Smooth muscle cell (in vitro differentiated cells): ENCODE data around the gene ZBED6. TPM values are rescaled to one million over a fixed set of nuclear protein-coding genes. Genes with fewer than 3 reads are reported as not detected.

Experiments
- DNase-seq: peaks from one replicate; lab custom pipeline; 2025; ENCODE audit not compliant: unreplicated experiment; lab: John Stamatoyannopoulos, UW
- H2AFZ ChIP-seq: fragments of 200-600 bp; sonication (generic); 2 replicates; pipeline ENCODE4 v1.6.0; 2016; ENCODE audit warnings: antibody characterized with exemption, low read depth, mild to moderate bottlenecking
- H3F3A ChIP-seq: fragments of 200-600 bp; sonication (generic); 2 replicates; pipeline ENCODE4 v1.6.0; 2017; ENCODE audit warnings: antibody characterized with exemption, low read depth
- H3K27ac ChIP-seq: fragments of 200-600 bp; sonication (generic); 2 replicates; pipeline ENCODE4 v1.5.1; 2016; ENCODE audit warnings: low read depth, mild to moderate bottlenecking
- H3K27me3 ChIP-seq: fragments of 200-600 bp; sonication (generic); 2 replicates; pipeline ENCODE4 v1.6.1; 2016; ENCODE audit warnings: low read depth, mild to moderate bottlenecking
- H3K36me3 ChIP-seq: fragments of 200-600 bp; sonication (generic); 2 replicates; pipeline ENCODE4 v1.5.1; 2016; ENCODE audit warnings: low read depth
- H3K4me1 ChIP-seq: fragments of 200-600 bp; sonication (generic); 2 replicates; pipeline ENCODE4 v1.5.1; 2016; ENCODE audit warnings: low read depth
- H3K4me2 ChIP-seq: fragments of 200-600 bp; sonication (generic); 2 replicates; pipeline ENCODE4 v1.6.0; 2016; ENCODE audit warnings: mild to moderate bottlenecking
- H3K4me3 ChIP-seq: fragments of 200-600 bp; sonication (generic); 2 replicates; pipeline ENCODE4 v1.5.1; 2016; ENCODE audit warnings: mild to moderate bottlenecking
- H3K79me2 ChIP-seq: fragments of 200-600 bp; sonication (generic); 2 replicates; pipeline ENCODE4 v1.6.0; 2016; ENCODE audit warnings: low read depth, mild to moderate bottlenecking
- H3K9ac ChIP-seq: fragments of 200-600 bp; sonication (generic); 2 replicates; pipeline ENCODE4 v1.6.0; 2016; ENCODE audit warnings: low read depth
- H3K9me3 ChIP-seq: fragments of 200-600 bp; sonication (generic); replicated peaks from 2 replicates; pipeline ENCODE4 v1.5.1; 2016; ENCODE audit warnings: low read depth
- H4K20me1 ChIP-seq: fragments of 200-600 bp; sonication (generic); 2 replicates; pipeline ENCODE4 v1.6.0; 2016; ENCODE audit warnings: low read depth
- WGBS: methylation state at CpG from one replicate; pipeline ENCODE4 v1.1.7; 2016; ENCODE audit warnings: low lambda C conversion rate; 5-methylcytosine and 5-hydroxymethylcytosine counted together
- polyA plus RNA-seq: library from polyadenylated mRNA; unstranded; fragments of >200 nt; fragmentation: Nextera tagmentation; extraction: Ambion mirVana; gene quantifications from 2 replicates; pipeline ENCODE4 v1.2.1, GENCODE V29; 2016
- total RNA-seq: library from RNA; depleted of rRNA; stranded (reverse); fragments of >200 nt; gene quantifications from 2 replicates; pipeline ENCODE4 v1.2.3, GENCODE V29; 2014
- TF ChIP-seq, protein P1 (sequence below): fragments of 200-600 bp; sonication (generic); IDR thresholded peaks from 2 replicates; pipeline ENCODE4 v1.5.1; 2017; ENCODE audit warnings: borderline replicate concordance, mild to moderate bottlenecking, antibody characterized with exemption; ENCODE audit not compliant: insufficient read depth, poor library complexity, severe bottlenecking

ZBED6 gene
- total and polyA plus RNA-seq, 2 experiments from 2014 or later, result 1.9 to 32.0 TPM

DNA sequence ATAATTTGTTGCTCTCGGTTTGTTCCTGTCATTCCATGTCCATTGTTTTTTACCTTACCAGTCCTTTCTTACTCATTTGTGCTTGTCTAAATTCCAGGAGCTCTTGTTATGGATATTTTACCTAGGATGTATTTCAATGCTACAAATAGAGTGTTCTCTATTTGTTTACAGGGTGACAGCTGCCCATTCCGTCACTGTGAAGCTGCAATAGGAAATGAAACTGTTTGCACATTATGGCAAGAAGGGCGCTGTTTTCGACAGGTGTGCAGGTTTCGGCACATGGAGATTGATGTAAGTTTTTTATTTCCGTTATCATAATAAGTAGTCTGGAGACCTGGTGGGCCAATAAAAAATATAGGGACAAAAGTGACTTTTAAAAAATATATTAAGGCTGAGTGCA is 23.0 kb downstream of the ZBED6 start:
- Histone ChIP-seq H3K4me1 (no peaks in the 10 kb centered on the region), H3F3A (peaks cover 5% of the 10 kb centered on the region), H3K79me2 (peaks cover 94% of the 10 kb centered on the region), H3K4me2 (no peak overlapping the region), H4K20me1 (peaks cover 99% of the 10 kb centered on the region), H3K4me3 (no peak overlapping the region), H3K27ac (no peak overlapping the region), H3K9me3 (no peaks in the 10 kb centered on the region), H3K36me3 (peaks cover 39% of the 10 kb centered on the region), H2AFZ (no peak overlapping the region), H3K27me3 (no peaks in the 10 kb centered on the region), H3K9ac (no peak overlapping the region)
- no peak for DNase-seq
- 98% methylated on average over 6 of the region's 6 CpGs for whole genome bisulfite sequencing
- TF ChIP-seq, protein P1, sequence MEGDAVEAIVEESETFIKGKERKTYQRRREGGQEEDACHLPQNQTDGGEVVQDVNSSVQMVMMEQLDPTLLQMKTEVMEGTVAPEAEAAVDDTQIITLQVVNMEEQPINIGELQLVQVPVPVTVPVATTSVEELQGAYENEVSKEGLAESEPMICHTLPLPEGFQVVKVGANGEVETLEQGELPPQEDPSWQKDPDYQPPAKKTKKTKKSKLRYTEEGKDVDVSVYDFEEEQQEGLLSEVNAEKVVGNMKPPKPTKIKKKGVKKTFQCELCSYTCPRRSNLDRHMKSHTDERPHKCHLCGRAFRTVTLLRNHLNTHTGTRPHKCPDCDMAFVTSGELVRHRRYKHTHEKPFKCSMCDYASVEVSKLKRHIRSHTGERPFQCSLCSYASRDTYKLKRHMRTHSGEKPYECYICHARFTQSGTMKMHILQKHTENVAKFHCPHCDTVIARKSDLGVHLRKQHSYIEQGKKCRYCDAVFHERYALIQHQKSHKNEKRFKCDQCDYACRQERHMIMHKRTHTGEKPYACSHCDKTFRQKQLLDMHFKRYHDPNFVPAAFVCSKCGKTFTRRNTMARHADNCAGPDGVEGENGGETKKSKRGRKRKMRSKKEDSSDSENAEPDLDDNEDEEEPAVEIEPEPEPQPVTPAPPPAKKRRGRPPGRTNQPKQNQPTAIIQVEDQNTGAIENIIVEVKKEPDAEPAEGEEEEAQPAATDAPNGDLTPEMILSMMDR, result no peak

DNA sequence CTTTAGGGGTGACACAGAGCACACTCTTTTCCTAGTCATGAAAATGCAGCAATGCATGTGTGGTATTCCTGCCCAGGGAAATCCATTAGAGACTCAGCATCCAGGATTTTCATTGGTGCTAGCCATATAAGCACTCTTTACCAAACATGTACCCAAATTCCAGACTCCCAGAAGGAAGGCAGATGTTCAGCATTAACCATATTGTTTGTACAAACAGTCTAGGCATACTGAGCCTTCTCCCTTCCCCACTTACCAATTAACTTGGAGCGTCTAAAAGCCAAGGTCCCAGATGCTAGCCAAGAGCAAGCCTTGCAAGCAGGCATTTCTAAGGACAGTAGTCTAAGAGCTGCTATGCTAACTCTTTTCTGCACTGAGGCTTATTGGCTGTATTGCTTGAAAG is 27.9 kb downstream of the ZBED6 start:
- Histone ChIP-seq H2AFZ (no peak overlapping the region), H3K4me1 (no peaks in the 10 kb centered on the region), H4K20me1 (peaks cover 99% of the 10 kb centered on the region), H3K27ac (no peak overlapping the region), H3F3A (peaks cover 15% of the 10 kb centered on the region), H3K4me3 (no peak overlapping the region), H3K9me3 (no peaks in the 10 kb centered on the region), H3K4me2 (no peak overlapping the region), H3K27me3 (no peaks in the 10 kb centered on the region), H3K36me3 (peaks cover 46% of the 10 kb centered on the region), H3K79me2 (peaks cover 94% of the 10 kb centered on the region), H3K9ac (no peak overlapping the region)
- no peak for DNase-seq
- 97% methylated on average over 1 of the region's 1 CpG for WGBS
- TF ChIP-seq, protein P1, result no peak

DNA sequence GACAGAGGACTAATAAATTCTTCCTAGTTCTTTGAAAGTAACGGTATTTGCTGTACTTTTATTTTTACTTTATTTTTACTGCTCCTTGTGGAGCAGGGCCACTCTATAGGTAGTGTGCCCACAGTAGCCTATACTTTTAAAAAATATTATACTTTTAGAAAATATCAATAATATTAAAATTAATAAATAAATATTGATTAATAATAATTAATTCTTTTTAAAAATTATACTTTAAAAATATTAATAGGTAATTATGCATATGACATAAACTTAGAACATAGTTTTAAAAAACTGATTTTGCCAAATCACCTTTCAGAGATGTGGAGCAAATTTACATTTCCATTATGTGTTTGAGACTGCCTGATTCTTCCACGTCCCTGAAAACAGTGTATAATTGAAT is 30.8 kb downstream of the ZBED6 start:
- Histone ChIP-seq H3K9me3 (no peaks in the 10 kb centered on the region), H3K9ac (no peak overlapping the region), H3K27me3 (no peaks in the 10 kb centered on the region), H2AFZ (no peak overlapping the region), H3K4me2 (no peak overlapping the region), H4K20me1 (peaks cover 92% of the 10 kb centered on the region), H3K79me2 (peaks cover 82% of the 10 kb centered on the region), H3K36me3 (peaks cover 56% of the 10 kb centered on the region), H3K27ac (no peak overlapping the region), H3K4me1 (no peaks in the 10 kb centered on the region), H3F3A (peaks cover 17% of the 10 kb centered on the region), H3K4me3 (no peak overlapping the region)
- WGBS, result 100% methylated on average over 2 of the region's 2 CpGs
- DNase-seq, result no peak
- TF ChIP-seq, protein P1, result no peak

DNA sequence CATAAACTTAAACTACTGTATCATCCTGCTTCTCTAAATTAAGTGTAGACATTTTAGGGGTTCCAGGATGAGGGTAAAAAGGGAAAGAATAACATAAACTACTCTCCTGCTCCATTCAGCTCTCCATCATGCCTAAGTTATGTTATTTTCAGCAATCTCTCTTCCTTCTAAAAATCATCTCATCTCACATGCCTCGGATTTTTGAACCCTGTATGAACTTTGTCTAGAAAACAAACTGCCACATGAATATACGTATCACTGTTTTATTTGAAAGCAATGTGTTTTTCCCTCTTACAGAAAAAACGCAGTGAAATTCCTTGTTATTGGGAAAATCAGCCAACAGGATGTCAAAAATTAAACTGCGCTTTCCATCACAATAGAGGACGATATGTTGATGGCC is 32.6 kb downstream of the ZBED6 start:
- peaks cover 17% of the 10 kb centered on the region for H3F3A ChIP-seq
- WGBS, result 100% methylated on average over 5 of the region's 5 CpGs
- H3K27me3 ChIP-seq, result no peaks in the 10 kb centered on the region
- no peak overlapping the region for H2AFZ ChIP-seq
- H3K79me2 ChIP-seq, result peaks cover 72% of the 10 kb centered on the region
- H3K9me3 ChIP-seq, result no peaks in the 10 kb centered on the region
- DNase-seq, result no peak
- no peak overlapping the region for H3K9ac ChIP-seq
- H3K36me3 ChIP-seq, result peaks cover 55% of the 10 kb centered on the region
- H3K4me1 ChIP-seq, result no peaks in the 10 kb centered on the region
- no peak overlapping the region for H3K27ac ChIP-seq
- no peak overlapping the region for H3K4me2 ChIP-seq
- TF ChIP-seq, protein P1, result no peak
- H4K20me1 ChIP-seq, result peaks cover 83% of the 10 kb centered on the region
- H3K4me3 ChIP-seq, result no peak overlapping the region
